Erythroblast (primary cell): ENCODE results near the gene MTRF1.
A peak's percentile ranks its signal among the peaks of the same experiment; 100 is the strongest.
"Not testable (repeated sequence)": the region's sequence is repeated elsewhere in the genome, so short reads cannot be mapped to it uniquely, and the experiment has no call there.

ENCODE experiments used
- DNase-seq, 2 experiments: peaks; one replicate each; lab custom pipeline; 2025; lab: John Stamatoyannopoulos, UW
- GATA1 ChIP-seq: IDR thresholded peaks from 2 replicates; pipeline ENCODE4 v1.6.1; 2011; ENCODE audit warnings: low read depth, mild to moderate bottlenecking, control low read depth, low read length, moderate library complexity
- POLR2A ChIP-seq: IDR thresholded peaks from 2 replicates; pipeline ENCODE4 v1.6.1; 2011; ENCODE audit warnings: mild to moderate bottlenecking, low read length

MTRF1 gene

GRCh38 chr13:41196011-41196410 is 67.4 kb downstream of the MTRF1 start:
- no peak for DNase-seq
- TF ChIP-seq POLR2A = no peak
- no peak for TF ChIP-seq GATA1

DNA sequence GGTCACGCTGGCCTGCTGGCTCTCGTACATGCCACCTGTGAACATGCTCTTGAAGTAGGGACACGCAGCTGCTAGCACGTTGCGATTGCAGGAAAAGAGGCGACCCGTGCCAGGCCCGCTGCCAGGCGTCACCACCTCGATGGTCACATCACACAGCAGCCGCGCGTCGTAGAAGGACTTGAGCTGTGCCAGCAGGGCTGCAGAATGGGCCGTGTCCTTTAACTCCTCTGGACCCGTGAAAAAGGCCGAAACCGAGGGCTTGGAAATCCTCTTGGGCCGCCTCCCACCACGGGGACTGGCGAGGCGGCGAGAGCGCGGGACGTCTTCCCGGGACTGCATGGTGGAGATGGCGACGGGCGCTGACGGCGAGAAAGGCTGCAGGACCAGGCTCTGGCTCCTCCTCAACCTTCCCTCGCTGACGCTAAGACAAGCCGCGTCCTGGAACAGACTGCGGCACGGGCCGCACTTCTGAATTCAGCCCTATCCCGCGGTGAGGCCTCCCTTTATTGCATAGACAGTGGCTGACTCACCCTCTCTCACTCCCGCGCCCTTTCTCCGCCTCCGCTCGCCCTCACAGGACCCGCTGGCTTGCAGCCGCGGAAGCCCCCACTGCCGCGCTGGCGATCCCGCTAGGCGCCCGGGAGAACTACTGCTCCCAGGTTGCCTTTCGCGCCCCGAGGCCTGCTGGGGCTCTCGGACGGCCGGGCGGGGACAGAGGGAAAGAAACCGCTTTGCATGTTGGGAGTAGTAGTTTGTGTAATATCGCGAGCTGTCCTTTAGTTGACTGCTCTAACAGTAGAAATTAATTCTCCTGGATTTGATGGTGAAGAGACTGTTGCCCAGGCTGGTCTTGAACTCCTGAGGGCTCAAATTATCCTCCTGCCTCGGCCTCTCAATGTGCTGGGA is 69.2 kb downstream of the MTRF1 start, which contains the start of gene KBTBD7:
Gene KBTBD7, minus strand, starts transcription at position 651 of the 906 bp plus-strand sequence. Its CDS starts 312 bp downstream, at position 339.
- no peak for TF ChIP-seq GATA1
- TF ChIP-seq POLR2A = peak; percentile 73
- peak; percentile 93 to 94 for DNase-seq

DNA sequence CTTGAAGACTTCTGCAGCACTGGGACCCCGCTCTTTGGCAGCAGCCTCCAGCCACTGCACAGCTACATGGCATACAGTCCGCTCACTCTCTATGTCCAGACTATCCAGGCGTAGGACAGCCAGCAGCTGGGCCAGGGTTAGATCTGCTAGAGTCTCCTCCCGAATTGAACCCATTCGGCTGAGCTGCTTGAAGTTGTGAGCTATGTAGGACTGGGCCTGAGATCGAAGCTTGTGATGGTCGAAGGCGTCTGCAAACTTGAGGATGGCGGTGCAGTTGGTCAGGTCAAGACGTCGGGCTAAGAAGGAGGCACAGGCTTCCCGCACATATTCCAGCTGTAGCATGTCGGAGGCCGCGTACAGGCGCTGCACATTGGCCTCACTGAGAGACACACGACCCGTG is 69.9 kb downstream of the MTRF1 start:
- no peak for DNase-seq
- TF ChIP-seq GATA1 (no peak), POLR2A (no peak)

DNA sequence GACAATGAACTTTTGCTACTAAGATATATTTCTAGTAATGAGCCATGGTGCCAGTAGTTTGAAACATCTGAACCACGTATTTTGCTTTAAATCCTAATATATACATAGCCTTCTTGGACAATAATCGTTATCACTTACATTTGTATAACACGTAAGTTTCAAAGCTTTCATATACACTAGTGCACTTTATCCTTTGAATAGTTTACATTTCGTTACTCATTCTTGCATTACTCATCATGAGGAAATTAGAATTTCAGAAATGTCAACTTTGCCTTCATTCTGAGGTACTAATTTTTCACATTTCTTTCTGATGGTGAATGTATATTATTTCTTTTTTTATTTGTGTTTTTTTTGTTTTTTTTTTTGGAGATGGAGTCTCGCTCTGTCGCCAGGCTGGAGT is 74.8 kb downstream of the MTRF1 start:
- TF ChIP-seq GATA1 = no peak
- TF ChIP-seq POLR2A = no peak
- DNase-seq = no peak

DNA sequence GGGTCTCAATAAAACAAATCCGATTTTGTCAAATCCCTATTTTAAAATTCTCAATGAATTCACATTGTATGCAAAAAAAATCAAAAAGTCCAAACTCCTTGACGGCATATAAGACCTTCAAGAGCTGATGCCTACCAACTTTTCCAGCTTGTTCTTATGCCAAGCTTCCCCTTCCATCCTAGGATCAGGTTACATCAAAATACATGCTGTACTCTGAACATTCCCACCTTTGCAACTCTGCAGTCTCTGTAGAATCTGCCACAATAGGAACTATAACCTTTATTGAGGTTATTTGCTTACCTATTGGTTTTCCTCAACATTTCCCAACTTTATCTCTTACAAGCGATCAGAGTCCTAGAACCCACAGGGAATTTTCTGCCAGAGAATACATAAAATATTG is 76.9 kb downstream of the MTRF1 start:
- TF ChIP-seq POLR2A (no peak), GATA1 (no peak)
- no peak for DNase-seq

GRCh38 chr13:41182231-41182630 is 81.1 kb downstream of the MTRF1 start:
- DNase-seq = no peak
- no peak for TF ChIP-seq POLR2A
- no peak for TF ChIP-seq GATA1

DNA sequence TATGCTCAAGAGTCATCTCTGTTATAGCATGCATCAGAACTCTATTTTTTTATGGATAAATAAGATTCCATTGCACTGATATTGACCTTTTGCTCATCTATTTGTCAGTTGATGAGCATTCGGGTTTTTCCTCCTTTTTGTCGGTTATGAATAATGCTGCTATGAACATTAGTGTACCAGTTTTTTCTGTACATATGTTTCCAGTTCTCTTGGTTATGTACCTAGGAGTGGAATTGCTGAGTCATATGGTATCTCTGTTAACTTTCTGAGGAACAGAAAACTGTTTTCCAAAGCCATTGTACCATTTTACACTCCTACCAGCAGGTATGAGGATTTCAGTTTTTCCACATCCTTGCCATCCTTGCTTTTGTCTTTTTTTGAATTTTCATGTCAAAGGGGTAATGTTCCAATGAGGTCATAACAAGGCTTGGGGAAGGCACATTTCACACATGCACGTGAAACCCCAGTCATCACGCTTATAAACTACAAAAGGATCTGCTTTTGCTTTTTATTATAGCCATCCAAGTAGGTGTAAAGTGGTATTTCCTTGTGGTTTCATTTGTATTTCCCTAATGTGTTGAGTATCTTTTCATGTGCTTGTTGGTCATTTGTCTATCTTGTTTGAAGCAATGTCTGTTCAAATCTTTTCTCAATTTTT is 83.7 kb downstream of the MTRF1 start:
- no peak for DNase-seq
- TF ChIP-seq POLR2A (no peak), GATA1 (no peak)

GRCh38 chr13:41178040-41178439 is 85.3 kb downstream of the MTRF1 start:
- no peak for DNase-seq
- TF ChIP-seq GATA1 = no peak

DNA sequence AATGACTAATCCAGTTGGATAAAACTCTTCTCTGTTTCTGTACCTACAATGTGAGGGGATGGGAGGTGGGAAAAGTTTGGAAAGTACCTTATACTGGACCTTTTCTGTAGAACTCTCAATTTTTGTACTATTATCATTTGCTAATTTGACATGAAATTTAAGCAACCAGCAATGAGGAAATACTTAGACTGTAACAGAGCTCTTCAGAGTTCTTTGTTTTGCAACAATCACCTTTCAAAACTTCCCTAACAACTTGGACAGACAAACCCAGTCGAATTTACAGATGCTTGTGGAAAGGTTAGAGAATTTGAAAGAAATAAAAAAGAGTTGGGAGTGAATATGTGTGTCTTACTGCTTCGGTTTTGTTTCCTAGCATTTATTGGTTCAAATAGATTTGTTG is 85.8 kb downstream of the MTRF1 start:
- DNase-seq = no peak
- no peak for TF ChIP-seq GATA1
- no peak for TF ChIP-seq POLR2A

GRCh38 chr13:41175576-41175975 is 87.8 kb downstream of the MTRF1 start:
- DNase-seq = not testable (repeated sequence)
